Suppressor macrophage treated with lipopolysaccharide for 1 hour (primary cell): ENCODE measurements around the gene ARHGEF1.

Experiments
- DNase-seq, 3 donors: peaks; one replicate each; pipeline ENCODE4 v3.0.0-alpha.2; 2020 to 2022

ARHGEF1 gene

GRCh38 chr19:41919948-41920712, 37.1 kb downstream of the ARHGEF1 start:
- DNase-seq: no peak

GRCh38 chr19:41920882-41921576, 38.0 kb downstream of the ARHGEF1 start:
- DNase-seq: peak; percentile 43 to 51 (median 44)

DNA sequence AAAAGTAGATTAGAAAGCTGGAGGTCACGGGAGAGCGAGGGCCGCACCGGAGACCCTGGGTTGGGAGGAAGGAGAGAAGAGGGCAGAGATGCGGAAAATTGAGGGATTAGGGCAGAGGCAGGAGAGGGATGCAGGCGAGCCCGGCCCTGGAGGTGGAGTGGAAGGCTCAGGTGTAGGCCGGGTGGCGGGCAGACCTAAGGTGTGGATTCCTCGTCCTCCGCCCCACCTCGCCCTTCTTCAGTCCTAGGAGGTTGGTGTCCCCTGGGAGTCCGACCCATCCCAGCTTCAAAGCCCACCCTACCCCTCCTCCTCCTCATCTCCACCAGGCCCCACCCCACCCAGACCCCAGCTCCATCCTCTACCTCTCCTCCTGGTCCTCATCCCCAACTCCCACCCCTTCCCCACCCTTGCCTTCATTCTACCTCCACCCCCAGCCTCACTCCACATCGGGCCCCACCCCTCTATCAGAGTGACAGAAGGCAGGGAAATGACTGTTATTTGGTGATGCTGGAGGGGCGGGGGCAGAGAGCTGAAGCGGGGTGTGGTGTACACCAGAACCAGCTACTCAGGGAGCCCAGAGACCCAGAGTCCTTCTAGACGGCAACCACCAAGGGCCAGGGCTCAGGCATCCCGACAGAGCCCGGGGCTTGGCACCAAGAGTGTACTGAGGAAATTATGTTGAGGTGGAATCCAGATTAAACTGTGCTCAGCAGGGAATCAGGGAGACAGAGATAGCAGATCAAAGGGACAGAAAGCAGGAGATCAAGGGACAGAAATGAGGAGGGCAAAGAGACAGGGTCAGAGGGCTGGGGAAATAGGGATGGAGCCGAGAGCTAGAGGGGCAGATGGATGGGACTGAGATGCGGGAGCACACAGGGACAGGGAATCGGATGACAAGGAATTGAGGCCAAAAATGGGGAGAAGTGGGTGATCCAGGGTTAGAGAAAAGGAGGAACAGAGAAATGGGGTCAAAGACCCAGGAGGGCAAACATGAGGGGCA, 38.9 kb downstream of the ARHGEF1 start:
- no peak for DNase-seq

GRCh38 chr19:41922585-41922984, 39.6 kb downstream of the ARHGEF1 start:
- DNase-seq: no peak

DNA sequence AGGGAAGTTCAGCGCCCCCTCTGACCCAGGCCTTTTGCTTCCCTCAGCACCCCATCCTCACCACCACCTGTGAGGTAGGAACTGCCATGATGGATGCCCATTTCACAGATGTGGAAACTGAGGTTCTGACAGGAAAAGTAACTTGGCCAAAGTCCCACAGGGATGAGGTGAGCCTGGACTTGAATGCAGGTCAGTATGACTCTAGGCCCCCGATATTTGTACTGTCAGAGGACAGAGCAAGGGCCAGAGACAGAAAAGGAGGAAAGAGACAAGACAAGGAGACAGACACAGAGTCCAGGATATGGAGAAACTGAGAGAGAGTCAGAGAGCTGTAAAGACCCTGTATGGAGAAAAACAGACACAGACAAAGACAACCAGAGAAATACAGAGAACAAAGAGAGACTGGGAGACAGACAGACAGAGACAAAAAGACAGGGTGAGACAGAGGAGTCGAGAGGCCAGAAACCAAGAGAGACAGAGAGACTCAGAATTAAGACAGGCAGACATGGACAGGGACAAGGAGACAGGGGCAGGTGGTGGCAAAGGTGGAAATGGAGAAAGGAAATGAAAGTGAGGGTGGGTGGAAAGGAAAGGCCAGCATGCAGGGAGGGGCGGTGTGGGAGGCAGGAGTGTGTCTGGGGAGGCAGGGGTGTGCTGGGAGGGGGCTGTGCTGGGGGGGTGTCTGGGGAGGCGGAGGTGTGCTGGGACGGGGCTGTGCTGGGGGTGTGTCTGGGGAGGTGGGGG, 40.2 kb downstream of the ARHGEF1 start:
- DNase-seq: no peak

GRCh38 chr19:41924151-41925145, 41.5 kb downstream of the ARHGEF1 start:
- no peak for DNase-seq

DNA sequence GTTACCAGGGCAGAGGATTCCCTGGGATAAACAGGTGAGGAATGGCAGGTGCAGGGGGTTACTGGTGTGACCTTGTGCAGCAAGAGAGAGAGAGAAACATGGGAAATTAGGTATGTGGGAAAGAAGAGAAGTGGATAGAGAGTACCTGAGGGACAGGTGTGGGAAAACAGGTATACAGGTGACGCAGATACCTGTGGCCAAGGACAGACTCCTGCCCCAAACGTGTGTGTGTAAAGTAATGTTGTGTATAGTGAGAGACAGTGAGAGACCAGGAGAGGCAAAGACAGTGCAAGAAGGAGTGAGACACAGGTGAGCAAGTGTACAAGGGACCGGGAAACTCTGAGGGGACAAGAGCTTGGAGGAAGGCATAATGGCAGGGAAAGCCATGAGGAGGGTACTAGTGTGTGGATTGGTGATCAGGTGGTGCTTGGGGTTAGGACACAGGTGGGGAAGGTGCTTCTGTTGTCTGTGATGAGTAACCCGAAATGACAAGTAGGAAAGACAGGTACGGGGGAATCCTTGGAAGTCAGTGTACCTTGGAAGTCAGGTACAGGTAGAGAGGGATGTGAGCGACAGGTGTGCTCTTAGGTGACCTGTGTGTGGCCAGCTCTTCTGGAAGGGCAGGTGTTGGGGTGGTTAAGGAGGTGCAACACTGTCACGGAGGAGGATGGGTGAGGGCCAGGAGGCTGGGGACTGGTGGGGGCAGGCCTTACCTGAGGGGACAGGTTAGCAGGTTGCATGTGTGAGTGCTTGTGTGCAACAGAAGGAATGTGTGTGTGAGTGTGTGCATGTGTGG, 42.4 kb downstream of the ARHGEF1 start:
- no peak for DNase-seq

DNA sequence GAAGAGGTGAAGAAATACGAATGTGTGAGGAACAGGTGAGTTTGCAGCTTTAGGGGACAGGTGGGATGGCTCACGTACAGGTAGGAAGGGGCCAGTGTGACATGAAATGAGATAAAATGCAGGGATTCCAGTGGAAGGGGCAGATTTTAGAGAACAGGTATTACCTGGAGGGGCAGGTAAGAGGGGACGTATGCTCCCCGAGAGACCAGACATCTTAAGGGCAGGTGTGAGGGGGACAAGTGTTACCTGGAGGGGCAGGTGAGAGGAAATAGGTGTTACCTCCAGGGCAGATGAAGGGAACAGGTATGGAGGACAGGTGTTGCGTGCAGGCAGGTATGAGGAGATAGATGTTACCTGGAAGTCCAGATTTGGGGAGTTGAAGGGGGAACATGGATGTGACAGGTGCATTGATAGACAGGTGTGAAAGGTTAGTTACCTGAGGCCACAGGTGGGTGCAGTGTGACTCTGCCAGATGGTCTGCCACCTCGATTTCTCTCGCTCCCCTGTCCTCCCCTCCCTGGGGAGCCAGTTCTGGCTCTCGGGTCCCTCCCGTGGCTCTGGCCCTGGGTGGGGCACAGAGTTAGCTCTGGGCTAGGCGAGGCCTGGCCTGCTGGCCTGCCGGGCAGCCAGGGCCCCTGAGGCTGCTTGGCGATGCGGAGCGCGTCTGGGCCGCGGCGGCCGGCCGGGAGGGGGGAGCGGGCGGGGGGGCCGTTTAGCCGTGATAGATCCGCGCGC, 43.2 kb downstream of the ARHGEF1 start:
- no peak for DNase-seq

- DNase-seq: no peak
Measured at GRCh38 chr19:41926763-41927496, 43.9 kb downstream of the ARHGEF1 start.

- DNase-seq: no peak
Measured at GRCh38 chr19:41927497-41928192, 44.7 kb downstream of the ARHGEF1 start.

- DNase-seq: peak in 1 of 3 donors; percentile 57
Measured at GRCh38 chr19:41928221-41928683, 45.3 kb downstream of the ARHGEF1 start, which contains the start of gene ERFL. ERFL (minus strand) TSS chr19:41928449; CDS start chr19:41912919, 15,530 bp downstream.

DNA sequence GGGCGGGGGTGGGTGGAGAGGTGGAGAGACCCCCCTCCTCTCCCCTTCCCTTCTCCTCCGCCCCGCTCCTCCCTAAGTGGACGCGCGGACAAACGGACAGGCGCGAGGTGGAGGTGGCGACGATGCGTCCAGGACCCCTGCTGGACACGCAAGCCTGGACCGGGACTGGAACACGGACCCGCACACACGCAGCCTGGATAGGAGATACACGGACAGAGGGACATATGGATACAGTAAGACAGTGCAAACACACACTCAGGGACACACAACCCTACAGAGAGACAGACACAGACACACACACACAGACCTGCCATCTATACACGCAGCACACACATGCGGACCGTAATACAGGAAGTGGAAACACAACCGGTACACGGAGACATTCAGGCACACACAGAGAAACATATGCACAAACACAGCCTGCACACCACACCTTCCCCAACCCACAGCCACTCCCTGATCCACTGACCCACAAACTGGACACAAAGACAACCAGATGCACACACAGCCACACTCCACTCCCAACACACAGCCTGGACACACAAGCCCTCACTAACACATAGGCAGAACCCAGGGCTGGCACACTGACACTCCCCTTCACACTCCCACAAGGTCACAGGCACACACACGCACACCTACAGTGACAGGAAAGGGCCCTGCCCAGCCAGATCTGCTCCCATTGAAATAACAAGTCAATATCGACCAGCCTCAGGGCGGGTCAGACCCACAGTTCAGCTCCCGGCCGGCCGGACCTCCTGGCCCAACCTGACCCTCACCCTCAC, 46.0 kb downstream of the ARHGEF1 start:
- no peak for DNase-seq

GRCh38 chr19:41929536-41930071, 46.6 kb downstream of the ARHGEF1 start:
- DNase-seq: no peak

DNA sequence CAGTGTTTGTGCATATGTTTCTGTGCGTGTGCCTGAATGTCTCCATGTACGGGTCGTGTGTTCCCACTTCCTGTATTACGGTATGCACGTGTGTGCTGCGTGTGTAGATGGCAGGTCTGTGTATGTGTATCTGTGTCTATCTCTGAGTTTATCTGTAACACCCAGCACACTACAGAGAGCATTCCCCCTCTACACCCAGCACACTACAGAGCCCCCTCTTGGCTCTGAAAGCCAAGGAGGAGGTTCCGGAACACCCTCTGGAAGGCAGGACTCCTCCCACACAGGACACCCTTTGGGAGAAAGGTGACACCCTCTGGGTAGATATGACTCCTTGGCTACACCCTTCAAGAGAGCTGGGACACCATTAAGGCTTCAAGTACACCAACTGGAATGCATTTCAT, 47.3 kb downstream of the ARHGEF1 start:
- DNase-seq: no peak

DNA sequence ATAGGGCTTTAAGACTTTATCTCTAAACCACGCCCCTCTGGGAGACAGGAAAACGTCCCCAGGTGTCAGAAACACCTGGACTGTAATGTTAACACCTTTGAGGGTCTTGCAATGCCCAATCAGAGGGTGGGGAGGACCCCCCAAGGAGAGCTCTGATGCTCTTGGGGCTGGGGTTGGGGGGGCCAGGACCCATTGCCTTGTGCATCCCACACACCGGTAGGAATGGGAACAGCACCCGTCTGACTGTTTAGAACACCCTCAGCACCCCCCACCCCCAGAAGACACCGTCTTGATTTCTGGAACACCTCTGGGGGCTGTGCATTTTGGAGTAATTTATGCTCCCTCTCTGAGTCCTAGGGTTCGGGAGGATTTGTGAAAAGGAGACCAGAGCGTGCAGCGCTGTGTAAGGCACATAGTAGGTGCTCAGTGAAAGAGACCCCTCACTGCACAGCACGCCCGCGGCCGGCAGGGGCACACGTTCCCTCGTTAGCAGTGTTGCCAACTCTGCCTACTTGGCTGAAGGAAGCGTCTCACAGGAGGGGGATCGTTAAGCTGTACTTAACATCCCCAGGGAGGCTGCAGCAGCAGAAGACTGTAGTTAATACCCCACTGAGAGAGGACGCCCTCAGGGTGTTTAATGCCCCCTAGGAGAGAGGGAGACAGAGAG, 48.1 kb downstream of the ARHGEF1 start:
- DNase-seq: peak in 1 of 3 donors; percentile 38

- DNase-seq: no peak
Measured at GRCh38 chr19:41932259-41932719, 49.3 kb downstream of the ARHGEF1 start.
